Astrocyte (in vitro differentiated cells and primary cell): Measurements from ENCODE around the gene PATL1. TPM values are rescaled to one million over a fixed set of nuclear protein-coding genes. Genes with fewer than 3 reads are reported as not detected.
"Not testable (repeated sequence)": the region's sequence is repeated elsewhere in the genome, so short reads cannot be mapped to it uniquely, and the experiment has no call there.

Experiments used
- DNase-seq: peaks from one replicate; pipeline ENCODE4 v3.0.0-alpha.2; 2010; ENCODE audit warnings: low read depth
- FAIRE-seq: peaks from 2 replicates; lab custom pipeline; 2011; peaks lifted over from hg19 to GRCh38; lab: Jason Lieb, UNC
- H2AFZ ChIP-seq: 2 replicates; pipeline ENCODE4 v1.6.0; 2012; ENCODE audit warnings: low read depth, low read length, inconsistent platforms
- H3K27ac ChIP-seq: 2 replicates; pipeline ENCODE4 v1.5.1; 2011; ENCODE audit warnings: low read depth, low read length, inconsistent platforms
- H3K27me3 ChIP-seq: 2 replicates; pipeline ENCODE4 v1.6.0; 2011; ENCODE audit warnings: low read length, inconsistent platforms; ENCODE audit not compliant: insufficient read depth
- H3K36me3 ChIP-seq: 2 replicates; pipeline ENCODE4 v1.5.1; 2011; ENCODE audit warnings: low read length, inconsistent platforms; ENCODE audit not compliant: insufficient read depth
- H3K4me1 ChIP-seq: 2 replicates; pipeline ENCODE4 v1.5.1; 2011; ENCODE audit warnings: low read length, inconsistent platforms; ENCODE audit not compliant: insufficient read depth
- H3K4me2 ChIP-seq: 2 replicates; pipeline ENCODE4 v1.6.0; 2012; ENCODE audit warnings: low read length, inconsistent platforms
- H3K4me3 ChIP-seq: 2 replicates; pipeline ENCODE4 v1.5.1; 2011; ENCODE audit warnings: low read depth, mild to moderate bottlenecking, low read length, inconsistent platforms; ENCODE audit not compliant: insufficient read depth
- H3K79me2 ChIP-seq: 2 replicates; pipeline ENCODE4 v1.6.0; 2012; ENCODE audit warnings: mild to moderate bottlenecking, low read length, inconsistent platforms; ENCODE audit not compliant: insufficient read depth
- H3K9ac ChIP-seq: 2 replicates; pipeline ENCODE4 v1.6.0; 2012; ENCODE audit warnings: mild to moderate bottlenecking, low read length, inconsistent platforms
- H3K9me3 ChIP-seq: 2 replicates; pipeline ENCODE4 v1.5.1; 2012; ENCODE audit warnings: low read depth, mild to moderate bottlenecking, low read length, inconsistent platforms; ENCODE audit not compliant: insufficient read depth
- H4K20me1 ChIP-seq: 2 replicates; pipeline ENCODE4 v1.6.0; 2012; ENCODE audit warnings: low read length, inconsistent platforms; ENCODE audit not compliant: insufficient read depth
- H3K27ac Mint-ChIP-seq: one replicate; pipeline ENCODE4 v1.8.0; 2021; ENCODE audit warnings: mild to moderate bottlenecking, mixed read lengths; ENCODE audit not compliant: unreplicated experiment
- H3K27me3 Mint-ChIP-seq: one replicate; pipeline ENCODE4 v1.8.0; 2021; ENCODE audit warnings: low read depth, mixed read lengths; ENCODE audit not compliant: unreplicated experiment
- H3K36me3 Mint-ChIP-seq: one replicate; pipeline ENCODE4 v1.8.0; 2021; ENCODE audit warnings: low read depth, mixed read lengths; ENCODE audit not compliant: unreplicated experiment
- H3K4me1 Mint-ChIP-seq: one replicate; pipeline ENCODE4 v1.8.0; 2021; ENCODE audit warnings: low read depth, mixed read lengths; ENCODE audit not compliant: unreplicated experiment
- H3K4me3 Mint-ChIP-seq: one replicate; pipeline ENCODE4 v1.8.0; 2021; ENCODE audit warnings: mild to moderate bottlenecking, moderate library complexity, mixed read lengths; ENCODE audit not compliant: unreplicated experiment
- H3K9me3 Mint-ChIP-seq: one replicate; pipeline ENCODE4 v1.8.0; 2021; ENCODE audit warnings: mild to moderate bottlenecking, mixed read lengths; ENCODE audit not compliant: unreplicated experiment
- CTCF ChIP-seq: IDR thresholded peaks from 2 replicates; pipeline ENCODE4 v1.5.1; 2011; ENCODE audit warnings: low read depth, mild to moderate bottlenecking, inconsistent platforms, low read length, moderate library complexity; ENCODE audit not compliant: insufficient read depth
- EZH2 ChIP-seq: IDR thresholded peaks from 2 replicates; pipeline ENCODE4 v1.6.1; 2012; ENCODE audit warnings: mild to moderate bottlenecking, low read length, inconsistent platforms; ENCODE audit not compliant: insufficient read depth
- total RNA-seq: library from RNA; stranded (reverse); gene quantifications from 2 replicates; pipeline ENCODE4 v1.2.1, GENCODE V29; 2021

PATL1 gene
- total RNA-seq, 1 donor from 2014 or later: 38.1 TPM

- no peaks in the 10 kb centered on the region for H3K4me1 Mint-ChIP-seq
- H3K9me3 Mint-ChIP-seq: peaks cover 14% of the 10 kb centered on the region
- H4K20me1 ChIP-seq: no peaks in the 10 kb centered on the region
- H3K79me2 ChIP-seq: no peaks in the 10 kb centered on the region
- H3K4me2 ChIP-seq: no peak overlapping the region
- no peak overlapping the region for H3K4me3 Mint-ChIP-seq
- no peak overlapping the region for H3K9ac ChIP-seq
- H2AFZ ChIP-seq: no peak overlapping the region
- H3K36me3 ChIP-seq: no peaks in the 10 kb centered on the region
- DNase-seq (no peak), FAIRE-seq (no peak)
- no peaks in the 10 kb centered on the region for H3K36me3 Mint-ChIP-seq
- no peak overlapping the region for H3K4me3 ChIP-seq
- TF ChIP-seq EZH2 (no peak), CTCF (no peak)
- no peaks in the 10 kb centered on the region for H3K4me1 ChIP-seq
- no peaks in the 10 kb centered on the region for H3K27me3 Mint-ChIP-seq
- no peak overlapping the region for H3K27ac Mint-ChIP-seq
- H3K27me3 ChIP-seq: peaks cover 7% of the 10 kb centered on the region
- H3K27ac ChIP-seq: no peak overlapping the region
- H3K9me3 ChIP-seq: no peaks in the 10 kb centered on the region
Observed at GRCh38 chr11:59691156-59691555, 22.3 kb upstream of the PATL1 start.

GRCh38 chr11:59689015-59689414, 20.2 kb upstream of the PATL1 start:
- TF ChIP-seq CTCF (no peak), EZH2 (no peak)
- Histone ChIP-seq H3K4me2 (no peak overlapping the region), H3K27ac (no peak overlapping the region), H3K4me3 (no peak overlapping the region), H3K4me1 (no peaks in the 10 kb centered on the region), H3K27me3 (peaks cover 9% of the 10 kb centered on the region), H3K9me3 (no peaks in the 10 kb centered on the region), H3K9ac (no peak overlapping the region), H3K36me3 (no peaks in the 10 kb centered on the region), H4K20me1 (no peaks in the 10 kb centered on the region), H2AFZ (no peak overlapping the region), H3K79me2 (no peaks in the 10 kb centered on the region)
- Mint-ChIP-seq H3K4me1 (no peaks in the 10 kb centered on the region), H3K36me3 (no peaks in the 10 kb centered on the region), H3K27ac (no peak overlapping the region), H3K27me3 (no peaks in the 10 kb centered on the region), H3K4me3 (no peak overlapping the region), H3K9me3 (peaks cover 15% of the 10 kb centered on the region)
- FAIRE-seq (no peak), DNase-seq (no peak)

- H3K36me3 ChIP-seq, H3K4me2 ChIP-seq, H3K4me3 ChIP-seq, H4K20me1 ChIP-seq, H3K27me3 Mint-ChIP-seq, H3K27ac Mint-ChIP-seq, H3K4me1 Mint-ChIP-seq, H3K9ac ChIP-seq, FAIRE-seq, H3K27me3 ChIP-seq, H3K9me3 Mint-ChIP-seq, H3K9me3 ChIP-seq, H3K4me3 Mint-ChIP-seq, H3K79me2 ChIP-seq, DNase-seq, H3K4me1 ChIP-seq, H3K27ac ChIP-seq, H3K36me3 Mint-ChIP-seq, H2AFZ ChIP-seq: not testable (repeated sequence)
Observed at GRCh38 chr11:59681260-59681725, 12.5 kb upstream of the PATL1 start.
